Measurements from ENCODE around the gene OR10G7. TPM values are rescaled to one million over a fixed set of nuclear protein-coding genes. Genes with fewer than 3 reads are reported as not detected.

OR10G7 gene
- total and polyA plus RNA-seq, 2 of the 13 experiments (the other 11 are each of a cell fraction or from before 2014, with no cell fraction given), result not detected

DNA sequence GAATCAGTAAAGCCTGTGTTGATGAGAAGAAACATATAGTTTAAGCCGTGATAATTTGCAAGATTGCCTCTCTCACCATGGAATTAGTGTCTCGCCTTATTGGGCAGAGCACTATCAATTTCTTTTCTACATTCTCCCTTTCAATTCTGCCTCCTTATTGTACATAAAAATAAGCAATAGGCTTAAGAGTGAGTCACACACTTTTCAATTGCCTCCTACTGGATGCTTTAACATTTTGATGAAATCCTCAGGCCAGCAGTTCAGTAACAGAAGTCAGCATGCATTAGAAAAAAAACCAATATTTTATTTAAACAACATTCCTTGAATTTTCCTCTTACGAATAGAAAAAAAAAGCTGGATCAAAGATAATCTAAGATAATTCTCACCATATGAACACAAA is 40.4 kb upstream of the OR10G7 start:
- peaks cover 0 to 10% of the 10 kb centered on the region in 2 experiments; a peak in 4 of 5 replicates for H3K27me3 ChIP-seq (ENCODE audit: control insufficient read depth in 1 of 2, insufficient read depth in 2 of 2, low read length in 2 of 2)
- POLR2A ChIA-PET, result no interaction called here
- no peak for TF ChIP-seq ZBTB7A (CRISPR knock-in tag; IDR thresholded peaks at IDR 0.05)
- TF ChIP-seq, protein P1, sequence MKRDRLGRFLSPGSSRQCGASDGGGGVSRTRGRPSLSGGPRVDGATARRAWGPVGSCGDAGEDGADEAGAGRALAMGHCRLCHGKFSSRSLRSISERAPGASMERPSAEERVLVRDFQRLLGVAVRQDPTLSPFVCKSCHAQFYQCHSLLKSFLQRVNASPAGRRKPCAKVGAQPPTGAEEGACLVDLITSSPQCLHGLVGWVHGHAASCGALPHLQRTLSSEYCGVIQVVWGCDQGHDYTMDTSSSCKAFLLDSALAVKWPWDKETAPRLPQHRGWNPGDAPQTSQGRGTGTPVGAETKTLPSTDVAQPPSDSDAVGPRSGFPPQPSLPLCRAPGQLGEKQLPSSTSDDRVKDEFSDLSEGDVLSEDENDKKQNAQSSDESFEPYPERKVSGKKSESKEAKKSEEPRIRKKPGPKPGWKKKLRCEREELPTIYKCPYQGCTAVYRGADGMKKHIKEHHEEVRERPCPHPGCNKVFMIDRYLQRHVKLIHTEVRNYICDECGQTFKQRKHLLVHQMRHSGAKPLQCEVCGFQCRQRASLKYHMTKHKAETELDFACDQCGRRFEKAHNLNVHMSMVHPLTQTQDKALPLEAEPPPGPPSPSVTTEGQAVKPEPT (CRISPR knock-in tag; IDR thresholded peaks at IDR 0.05; ENCODE audit: low read depth), result no peak
- TF ChIP-seq SMAD1 (CRISPR knock-in tag; IDR thresholded peaks at IDR 0.05; ENCODE audit: borderline replicate concordance, low read depth), result no peak
- no peak for TF ChIP-seq ZNF256 (CRISPR knock-in tag; conservative IDR thresholded peaks at IDR 0.05)

DNA sequence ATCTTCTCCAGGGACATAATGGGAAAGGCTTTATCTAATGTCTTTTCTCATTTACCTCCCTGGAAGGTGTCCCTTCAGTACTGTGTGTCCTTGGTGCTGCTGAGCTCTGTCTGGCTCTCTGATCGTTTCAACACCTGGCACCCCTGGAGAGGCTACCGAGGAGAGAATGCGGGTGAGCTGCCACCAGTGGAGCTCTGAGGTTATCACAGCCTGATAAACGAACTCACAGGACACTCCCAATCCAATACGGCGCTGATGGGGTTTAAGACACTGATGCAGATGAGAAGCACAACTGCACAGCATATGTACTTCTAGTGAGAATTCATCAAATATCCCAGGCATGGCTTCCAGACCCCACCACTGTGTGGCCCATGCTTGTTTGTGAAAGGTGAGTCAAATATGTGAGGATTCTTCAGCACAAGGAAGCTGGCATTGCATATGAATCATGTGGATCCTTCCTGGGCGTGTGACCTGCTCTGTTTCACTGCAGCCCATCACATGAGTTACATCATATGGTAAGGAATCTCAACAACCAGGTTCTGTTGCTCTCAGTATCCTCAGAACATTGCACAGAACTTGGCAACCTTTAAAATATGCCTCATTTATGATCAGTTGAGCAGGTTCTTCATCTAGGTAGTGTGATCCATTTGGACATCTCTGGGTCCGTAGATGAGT is 39.3 kb upstream of the OR10G7 start:
- H3K9me3 ChIP-seq (ENCODE audit: low read length), result no peaks in the 10 kb centered on the region
- ChIA-PET CTCF (ENCODE audit: low intra/inter-chr PET ratio, low total read pairs) (no interaction called here), POLR2A (no interaction called here)
- no peak overlapping the region for H2AFZ ChIP-seq (ENCODE audit: low read length)
- peaks cover 4 to 18% of the 10 kb centered on the region in 2 experiments for H3K27me3 ChIP-seq (ENCODE audit: control insufficient read depth in 1 of 2, insufficient read depth in 2 of 2, low read length in 2 of 2)
- intact Hi-C loops (cut with micrococcal nuclease; ENCODE audit: unreplicated experiment) (no loop called here), in situ Hi-C loops (cut with HindIII; ENCODE audit: extremely low pct_ligation_motif_present, low pct_unique_long_range_greater_than_20kb) (no loop called here)
- H3K4me1 ChIP-seq (ENCODE audit: insufficient read depth, low read length), result 0 out of 2 replicates have a peak, but pooled peaks cover 9% of the 10 kb centered on the region
- FAIRE-seq, result no peak
- no peak for ATAC-seq
- H4K20me1 ChIP-seq (ENCODE audit: insufficient read depth, low read length), result no peaks in the 10 kb centered on the region
- no TSS peak for BruUV-seq (replicated peaks)
- H3K36me3 ChIP-seq (replicated peaks in 1 of 2; ENCODE audit: control insufficient read depth in 1 of 2, insufficient read depth in 2 of 2, low read length in 2 of 2), result no peaks in the 10 kb centered on the region
- H3K27ac ChIP-seq (ENCODE audit: extremely low read length, insufficient read depth, low read length), result no peak overlapping the region
- H3K4me3 ChIP-seq (replicated peaks in 1 of 3; ENCODE audit: insufficient read depth in 1 of 3, low read depth in 2 of 3, low read length in 3 of 3), result no peak overlapping the region
- no peak for DNase-seq (ENCODE audit: low spot score)
- WGBS (ENCODE audit: low lambda C conversion rate), result 4% methylated on average over 7 of the region's 8 CpGs
- no peak overlapping the region for H3K9ac ChIP-seq (ENCODE audit: insufficient read depth, low read depth, low read length)
- no peak overlapping the region for H3K4me2 ChIP-seq (ENCODE audit: low read depth, low read length)
- H3K79me2 ChIP-seq (ENCODE audit: insufficient read depth, low read length), result no peaks in the 10 kb centered on the region
- TF ChIP-seq HNRNPK (IDR thresholded peaks at IDR 0.05; ENCODE audit: low read depth, low read length, poor library complexity, severe bottlenecking) (no peak), IKZF4 (CRISPR knock-in tag; IDR thresholded peaks at IDR 0.05; ENCODE audit: borderline replicate concordance, low read depth, not compliant biosample characterization) (no peak), ATM (IDR thresholded peaks at IDR 0.05; ENCODE audit: borderline replicate concordance) (no peak), ZNF30 (CRISPR knock-in tag; IDR thresholded peaks at IDR 0.05) (no peak), ZSCAN30 (CRISPR knock-in tag; IDR thresholded peaks at IDR 0.05) (no peak), MTF2 (CRISPR knock-in tag; IDR thresholded peaks at IDR 0.05; ENCODE audit: borderline replicate concordance) (no peak), DR1 (CRISPR knock-in tag; IDR thresholded peaks at IDR 0.05) (no peak), GTF3A (CRISPR knock-in tag; conservative IDR thresholded peaks at IDR 0.05) (no peak), EZH2 (conservative IDR thresholded peaks at IDR 0.05; ENCODE audit: low read depth, low read length) (no peak)

More for the DNA sequence above, 40.4 kb upstream of the OR10G7 start:
- DNase-seq (ENCODE audit: low spot score) (no peak), ATAC-seq (no peak), FAIRE-seq (no peak)
- Histone ChIP-seq H3K4me3 (replicated peaks in 1 of 3; ENCODE audit: insufficient read depth in 1 of 3, low read depth in 2 of 3, low read length in 3 of 3) (no peak overlapping the region), H4K20me1 (ENCODE audit: insufficient read depth, low read length) (no peaks in the 10 kb centered on the region), H3K9ac (ENCODE audit: insufficient read depth, low read depth, low read length) (no peak overlapping the region), H3K79me2 (ENCODE audit: insufficient read depth, low read length) (no peaks in the 10 kb centered on the region), H2AFZ (ENCODE audit: low read length) (no peak overlapping the region), H3K4me1 (ENCODE audit: insufficient read depth, low read length) (0 out of 2 replicates have a peak, but pooled peaks cover 2% of the 10 kb centered on the region), H3K27ac (ENCODE audit: extremely low read length, insufficient read depth, low read length) (no peak overlapping the region), H3K4me2 (ENCODE audit: low read depth, low read length) (no peak overlapping the region), H3K9me3 (ENCODE audit: low read length) (no peaks in the 10 kb centered on the region), H3K36me3 (replicated peaks in 1 of 2; ENCODE audit: control insufficient read depth in 1 of 2, insufficient read depth in 2 of 2, low read length in 2 of 2) (no peaks in the 10 kb centered on the region)
- BruUV-seq (replicated peaks), result no TSS peak
- in situ Hi-C loops (cut with HindIII; ENCODE audit: extremely low pct_ligation_motif_present, low pct_unique_long_range_greater_than_20kb), result no loop called here
- 7% methylated on average over 3 of the region's 3 CpGs for WGBS (ENCODE audit: low lambda C conversion rate)
- intact Hi-C loops (cut with micrococcal nuclease; ENCODE audit: unreplicated experiment), result no loop called here
- CTCF ChIA-PET (ENCODE audit: low intra/inter-chr PET ratio, low total read pairs), result no interaction called here
